K562 (cell line): ENCODE measurements around the gene ZNF74. TPM values are rescaled to one million over a fixed set of nuclear protein-coding genes. Genes with fewer than 3 reads are reported as not detected.

Source experiments
- C11orf30 ChIP-seq: fragments of 450-650 bp; IDR thresholded peaks from 2 replicates; pipeline ENCODE4 v1.6.1; 2016; ENCODE audit warnings: low read depth, mild to moderate bottlenecking
- CHD2 ChIP-seq: IDR thresholded peaks from 2 replicates; pipeline ENCODE4 v1.6.1; 2011; ENCODE audit warnings: low read depth, low read length
- FOXJ2 ChIP-seq: fragments of 200-800 bp; sonication (Bioruptor generic); IDR thresholded peaks from 2 replicates; pipeline ENCODE4 v1.6.1; 2016; ENCODE audit warnings: missing genetic modification characterization, missing compliant biosample characterization
- HNRNPUL1 ChIP-seq: fragments of 200-400 bp; formaldehyde crosslinking; IDR thresholded peaks from 2 replicates; pipeline ENCODE4 v1.6.1; 2017; ENCODE audit warnings: low read length
- MNT ChIP-seq, 2 experiments: fragments of 450-650 bp; conservative IDR thresholded peaks; 2 replicates each; pipeline ENCODE4 v1.6.1; 2017; ENCODE audit warnings: mild to moderate bottlenecking in 2 of 2, moderate library complexity in 2 of 2
- NCOA6 ChIP-seq: fragments of 450-650 bp; IDR thresholded peaks from 2 replicates; pipeline ENCODE4 v1.6.1; 2017; ENCODE audit warnings: mild to moderate bottlenecking
- PML ChIP-seq: IDR thresholded peaks from 2 replicates; pipeline ENCODE4 v1.6.1; 2012; ENCODE audit warnings: low read length, inconsistent platforms
- SAFB2 ChIP-seq: fragments of 200-400 bp; formaldehyde crosslinking; IDR thresholded peaks from 2 replicates; pipeline ENCODE4 v1.6.1; 2018; ENCODE audit warnings: borderline replicate concordance, low read length, low read depth, moderate library complexity; ENCODE audit not compliant: severe bottlenecking
- SLC30A9 ChIP-seq: fragments of 250-450 bp; sonication (Bioruptor Pico); IDR thresholded peaks from 2 replicates; pipeline ENCODE4 v1.8.0; 2022; ENCODE audit warnings: mild to moderate bottlenecking, moderate library complexity
- TBP ChIP-seq: optimal IDR thresholded peaks from 2 replicates; pipeline ENCODE3; 2011; ENCODE audit warnings: low read depth, low read length, improper control_type of control experiment
- ZMIZ1 ChIP-seq, 2 experiments: fragments of 150-350 bp in 1 of 2; IDR thresholded peaks; 2 replicates each; pipeline ENCODE4 v1.6.1; 2012 to 2016; ENCODE audit warnings: low read depth in 2 of 2, low read length in 2 of 2, mild to moderate bottlenecking in 1 of 2, moderate library complexity in 1 of 2
- ZNF316 ChIP-seq: fragments of 450-650 bp; IDR thresholded peaks from 2 replicates; pipeline ENCODE4 v1.6.1; 2016
- polyA plus RNA-seq, 8 experiments: library from polyadenylated mRNA; depleted of rRNA in 4 of 8; stranded (reverse) in 5 of 8; unstranded in 3 of 8; fragments of >200 nt; fragmentation: Nextera tagmentation in 2 of 8; fragmentation: Illumina TruSeq in 1 of 8; extraction: Ambion mirVana in 2 of 8; extraction: Trizol in 1 of 8; gene quantifications; 2 replicates each; pipeline versions ENCODE4 v1.2.1 to v1.2.3, GENCODE V29; 2011 to 2014; ENCODE audit warnings: inconsistent platforms in 1 of 8, missing spikeins in 1 of 8
- total RNA-seq, 7 experiments: library from RNA; depleted of rRNA in 6 of 7; stranded (reverse); fragments of >200 nt in 6 of 7; fragmentation: Illumina TruSeq in 2 of 7; extraction: Trizol in 2 of 7; gene quantifications; 2 replicates each; pipeline versions ENCODE4 v1.2.1 to v1.2.3, GENCODE V29; 2011 to 2021; ENCODE audit warnings: low replicate concordance in 1 of 7
- TF ChIP-seq, protein P1 (sequence below): fragments of 450-650 bp; IDR thresholded peaks from 2 replicates; pipeline ENCODE4 v1.6.1; 2017; ENCODE audit warnings: antibody characterized with exemption, mild to moderate bottlenecking
- TF ChIP-seq, protein P2 (sequence below), 2 experiments: fragments of 250-450 bp in 1 of 2; fragments of 450-650 bp in 1 of 2; sonication (Bioruptor Pico) in 1 of 2; IDR thresholded peaks; 2 replicates each; pipeline versions ENCODE4 v1.6.1 to v1.8.0; 2016 to 2021; ENCODE audit warnings: mild to moderate bottlenecking in 2 of 2, moderate library complexity in 2 of 2, missing compliant biosample characterization in 1 of 2, missing genetic modification characterization in 1 of 2
- TF ChIP-seq, protein P3 (sequence below), 3 experiments: fragments of 200-800 bp in 1 of 3; sonication (Bioruptor generic) in 1 of 3; sonication (generic) in 1 of 3; formaldehyde crosslinking in 1 of 3; IDR thresholded peaks; 2 replicates each; pipeline versions ENCODE4 v1.6.1 to v1.8.0; 2016 to 2022; ENCODE audit warnings: mild to moderate bottlenecking in 2 of 3, missing compliant biosample characterization in 2 of 3, missing genetic modification characterization in 2 of 3, missing genetic modification reagents in 1 of 3

The ZNF74 gene
- total and polyA plus RNA-seq, 9 of the 15 experiments (the other 6 are each of a cell fraction or from before 2014, with no cell fraction given), result 2.4 to 53.5 (median 31.5) TPM

- TF ChIP-seq, protein P1, sequence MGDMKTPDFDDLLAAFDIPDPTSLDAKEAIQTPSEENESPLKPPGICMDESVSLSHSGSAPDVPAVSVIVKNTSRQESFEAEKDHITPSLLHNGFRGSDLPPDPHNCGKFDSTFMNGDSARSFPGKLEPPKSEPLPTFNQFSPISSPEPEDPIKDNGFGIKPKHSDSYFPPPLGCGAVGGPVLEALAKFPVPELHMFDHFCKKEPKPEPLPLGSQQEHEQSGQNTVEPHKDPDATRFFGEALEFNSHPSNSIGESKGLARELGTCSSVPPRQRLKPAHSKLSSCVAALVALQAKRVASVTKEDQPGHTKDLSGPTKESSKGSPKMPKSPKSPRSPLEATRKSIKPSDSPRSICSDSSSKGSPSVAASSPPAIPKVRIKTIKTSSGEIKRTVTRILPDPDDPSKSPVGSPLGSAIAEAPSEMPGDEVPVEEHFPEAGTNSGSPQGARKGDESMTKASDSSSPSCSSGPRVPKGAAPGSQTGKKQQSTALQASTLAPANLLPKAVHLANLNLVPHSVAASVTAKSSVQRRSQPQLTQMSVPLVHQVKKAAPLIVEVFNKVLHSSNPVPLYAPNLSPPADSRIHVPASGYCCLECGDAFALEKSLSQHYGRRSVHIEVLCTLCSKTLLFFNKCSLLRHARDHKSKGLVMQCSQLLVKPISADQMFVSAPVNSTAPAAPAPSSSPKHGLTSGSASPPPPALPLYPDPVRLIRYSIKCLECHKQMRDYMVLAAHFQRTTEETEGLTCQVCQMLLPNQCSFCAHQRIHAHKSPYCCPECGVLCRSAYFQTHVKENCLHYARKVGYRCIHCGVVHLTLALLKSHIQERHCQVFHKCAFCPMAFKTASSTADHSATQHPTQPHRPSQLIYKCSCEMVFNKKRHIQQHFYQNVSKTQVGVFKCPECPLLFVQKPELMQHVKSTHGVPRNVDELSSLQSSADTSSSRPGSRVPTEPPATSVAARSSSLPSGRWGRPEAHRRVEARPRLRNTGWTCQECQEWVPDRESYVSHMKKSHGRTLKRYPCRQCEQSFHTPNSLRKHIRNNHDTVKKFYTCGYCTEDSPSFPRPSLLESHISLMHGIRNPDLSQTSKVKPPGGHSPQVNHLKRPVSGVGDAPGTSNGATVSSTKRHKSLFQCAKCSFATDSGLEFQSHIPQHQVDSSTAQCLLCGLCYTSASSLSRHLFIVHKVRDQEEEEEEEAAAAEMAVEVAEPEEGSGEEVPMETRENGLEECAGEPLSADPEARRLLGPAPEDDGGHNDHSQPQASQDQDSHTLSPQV, result no peak
- TF ChIP-seq ZMIZ1 (IDR thresholded peaks at IDR 0.05; ENCODE audit: low read depth in 2 of 2, low read length in 2 of 2) (no peak), PML (no peak), CHD2 (no peak), C11orf30 (no peak), ZNF316 (no peak), HNRNPUL1 (no peak), FOXJ2 (tag) (no peak), MNT (conservative IDR thresholded peaks at IDR 0.05) (no peak), SAFB2 (no peak), TBP (no peak), NCOA6 (no peak), SLC30A9 (CRISPR knock-in tag) (no peak)
- TF ChIP-seq, protein P2, sequence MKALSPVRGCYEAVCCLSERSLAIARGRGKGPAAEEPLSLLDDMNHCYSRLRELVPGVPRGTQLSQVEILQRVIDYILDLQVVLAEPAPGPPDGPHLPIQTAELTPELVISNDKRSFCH (CRISPR knock-in tag; IDR thresholded peaks at IDR 0.05), result no peak
- TF ChIP-seq, protein P2 (tag; IDR thresholded peaks at IDR 0.05), result no peak
- TF ChIP-seq, protein P3, sequence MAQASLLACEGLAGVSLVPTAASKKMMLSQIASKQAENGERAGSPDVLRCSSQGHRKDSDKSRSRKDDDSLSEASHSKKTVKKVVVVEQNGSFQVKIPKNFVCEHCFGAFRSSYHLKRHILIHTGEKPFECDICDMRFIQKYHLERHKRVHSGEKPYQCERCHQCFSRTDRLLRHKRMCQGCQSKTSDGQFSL (CRISPR knock-in tag; IDR thresholded peaks at IDR 0.05), result 0 out of 2 replicates have a peak, but pooled peaks have one; percentile 3
- TF ChIP-seq, protein P3 (tag; IDR thresholded peaks at IDR 0.05), result no peak
These were observed 29.3 kb downstream of the ZNF74 start (continued) for GRCh38 chr22:20423008-20423905.
